ENCODE measurements around the gene HS2ST1. TPM values are rescaled to one million over a fixed set of nuclear protein-coding genes. Genes with fewer than 3 reads are reported as not detected.

HS2ST1 gene
- total RNA-seq, 1 experiment from 2014 or later: 30.1 TPM

- Histone ChIP-seq H3K79me2 (ENCODE audit: insufficient read depth, low read length) (peaks cover 6% of the 10 kb centered on the region; the same call in 1 of the 2 replicates), H4K20me1 (ENCODE audit: insufficient read depth) (peaks cover 4% of the 10 kb centered on the region; the same call in 1 of the 2 replicates), H3K4me3 (replicated peaks in 1 of 2; ENCODE audit: low read depth in 1 of 2, low read length in 2 of 2) (no peak overlapping the region), H3K27ac (ENCODE audit: low read depth, low read length) (no peak overlapping the region), H3K27me3 (ENCODE audit: insufficient read depth, low read length) (no peaks in the 10 kb centered on the region), H3K36me3 (ENCODE audit: control insufficient read depth in 1 of 2, insufficient read depth in 2 of 2, low read length in 2 of 2) (no peaks in the 10 kb centered on the region), H3K4me1 (ENCODE audit: control insufficient read depth in 1 of 2, insufficient read depth in 2 of 2, low read length in 2 of 2) (no peaks in the 10 kb centered on the region; a peak in 1 of 4 replicates), H3K9me3 (ENCODE audit: control insufficient read depth in 1 of 2, insufficient read depth in 1 of 2, low read depth in 1 of 2, low read length in 2 of 2) (no peaks in the 10 kb centered on the region), H2AFZ (ENCODE audit: low read depth, low read length, poor library complexity, severe bottlenecking) (no peak overlapping the region), H3K9me2 (ENCODE audit: insufficient read depth) (no peaks in the 10 kb centered on the region), H3K4me2 (ENCODE audit: low read length) (no peak overlapping the region), H3K9ac (ENCODE audit: low read length) (no peak overlapping the region)
- intact Hi-C loops (cut with micrococcal nuclease): no loop called here
- no TSS peak for BruUV-seq (replicated peaks)
- ChIA-PET CTCF (no interaction called here), RAD21 (ENCODE audit: low non-redundant PET in 1 of 2, low total read pairs in 2 of 2, uncharacterized antibody in 2 of 2, unreplicated experiment in 2 of 2) (no interaction called here), POLR2A (no interaction called here)
- no peak for ATAC-seq
- DNase-seq (ENCODE audit: low read depth, low spot score): no peak
- no peak for TF ChIP-seq JUND (IDR thresholded peaks at IDR 0.05)
- no peak for TF ChIP-seq EZH2phosphoT487 (IDR thresholded peaks at IDR 0.05; ENCODE audit: borderline replicate concordance)
- TF ChIP-seq ATF3 (IDR thresholded peaks at IDR 0.05): no peak
- no peak for TF ChIP-seq YY1 (IDR thresholded peaks at IDR 0.05; ENCODE audit: extremely low read depth, insufficient replicate concordance, low read depth, low read length)
- TF ChIP-seq RAD21 (IDR thresholded peaks at IDR 0.05; ENCODE audit: low read depth): no peak
- no peak for TF ChIP-seq EGR1 (IDR thresholded peaks at IDR 0.05; ENCODE audit: low read depth)
- no peak for TF ChIP-seq CTCF (IDR thresholded peaks at IDR 0.05 in 2 of 3, conservative IDR thresholded peaks at IDR 0.05 in 1 of 3; ENCODE audit: borderline replicate concordance in 1 of 3, insufficient read depth in 1 of 3, low read depth in 2 of 3, low read length in 2 of 3)
- no peak for TF ChIP-seq ZNF274 (IDR thresholded peaks at IDR 0.05; ENCODE audit: low read depth, low read length)
Measured at GRCh38 chr1:86971778-86972177, 57.3 kb downstream of the HS2ST1 start.

- Histone ChIP-seq H3K79me2 (ENCODE audit: insufficient read depth, low read length) (peaks cover 6% of the 10 kb centered on the region; the same call in 1 of the 2 replicates), H3K27me3 (ENCODE audit: insufficient read depth, low read length) (no peaks in the 10 kb centered on the region), H3K4me3 (replicated peaks in 1 of 2; ENCODE audit: low read depth in 1 of 2, low read length in 2 of 2) (no peak overlapping the region), H3K9me2 (ENCODE audit: insufficient read depth) (no peaks in the 10 kb centered on the region), H3K4me2 (ENCODE audit: low read length) (no peak overlapping the region), H3K4me1 (ENCODE audit: control insufficient read depth in 1 of 2, insufficient read depth in 2 of 2, low read length in 2 of 2) (no peaks in the 10 kb centered on the region; a peak in 1 of 4 replicates), H3K36me3 (ENCODE audit: control insufficient read depth in 1 of 2, insufficient read depth in 2 of 2, low read length in 2 of 2) (no peaks in the 10 kb centered on the region), H3K9me3 (ENCODE audit: control insufficient read depth in 1 of 2, insufficient read depth in 1 of 2, low read depth in 1 of 2, low read length in 2 of 2) (no peaks in the 10 kb centered on the region), H3K9ac (ENCODE audit: low read length) (no peak overlapping the region), H4K20me1 (ENCODE audit: insufficient read depth) (peaks cover 4% of the 10 kb centered on the region; the same call in 1 of the 2 replicates), H2AFZ (ENCODE audit: low read depth, low read length, poor library complexity, severe bottlenecking) (no peak overlapping the region), H3K27ac (ENCODE audit: low read depth, low read length) (no peak overlapping the region)
- intact Hi-C loops (cut with micrococcal nuclease): no loop called here
- no peak for DNase-seq (ENCODE audit: low read depth, low spot score)
- no peak for ATAC-seq
- ChIA-PET RAD21 (ENCODE audit: low non-redundant PET in 1 of 2, low total read pairs in 2 of 2, uncharacterized antibody in 2 of 2, unreplicated experiment in 2 of 2) (no interaction called here), POLR2A (no interaction called here), CTCF (no interaction called here)
- BruUV-seq (replicated peaks): no TSS peak
- TF ChIP-seq EZH2phosphoT487 (IDR thresholded peaks at IDR 0.05; ENCODE audit: borderline replicate concordance) (no peak), TCF7L2 (IDR thresholded peaks at IDR 0.05; ENCODE audit: borderline replicate concordance, extremely low read depth, insufficient read depth, insufficient read length) (no peak), REST (IDR thresholded peaks at IDR 0.05; ENCODE audit: low read depth) (no peak), MAX (IDR thresholded peaks at IDR 0.05) (no peak), EZH2 (IDR thresholded peaks at IDR 0.05) (no peak)
Measured at GRCh38 chr1:86972262-86972661, 57.8 kb downstream of the HS2ST1 start.

All from HCT116 (cell line).